Measurements from ENCODE around the gene DNHD1.

Gene DNHD1

GRCh38 chr11:6526411-6527135 is 29.5 kb downstream of the DNHD1 start:
- Histone ChIP-seq H3K4me3 (IDR thresholded peaks at IDR 0.05; ENCODE audit: insufficient read depth, low read depth, low read length) (no peak overlapping the region), H4K20me1 (ENCODE audit: insufficient read depth) (no peaks in the 10 kb centered on the region), H3K4me2 (peak overlapping the region; percentile 40; the same call in 1 of the 2 replicates), H3K4me1 (ENCODE audit: low read depth, poor library complexity, severe bottlenecking) (peaks cover 15% of the 10 kb centered on the region), H3K36me3 (ENCODE audit: insufficient read depth) (no peaks in the 10 kb centered on the region), H3K79me2 (ENCODE audit: insufficient read depth, low read depth) (no peaks in the 10 kb centered on the region), H3K9ac (no peak overlapping the region), H3K27ac (no peak overlapping the region), H2AFZ (ENCODE audit: low read depth) (no peak overlapping the region), H3K27me3 (ENCODE audit: insufficient read depth, low read depth) (peaks cover 40% of the 10 kb centered on the region; the same call in 1 of the 2 replicates)
- TF ChIP-seq CTCF (conservative IDR thresholded peaks at IDR 0.05; ENCODE audit: low read depth, low read length): no peak

GRCh38 chr11:6529266-6529665 is 32.2 kb downstream of the DNHD1 start:
- Histone ChIP-seq H4K20me1 (ENCODE audit: insufficient read depth) (no peaks in the 10 kb centered on the region), H3K27ac (no peak overlapping the region), H3K79me2 (ENCODE audit: insufficient read depth, low read depth) (no peaks in the 10 kb centered on the region), H3K36me3 (ENCODE audit: insufficient read depth) (no peaks in the 10 kb centered on the region), H3K27me3 (ENCODE audit: insufficient read depth, low read depth) (peaks cover 36% of the 10 kb centered on the region; the same call in 1 of the 2 replicates), H2AFZ (ENCODE audit: low read depth) (no peak overlapping the region), H3K4me3 (IDR thresholded peaks at IDR 0.05; ENCODE audit: insufficient read depth, low read depth, low read length) (no peak overlapping the region), H3K4me1 (ENCODE audit: low read depth, poor library complexity, severe bottlenecking) (peaks cover 15% of the 10 kb centered on the region), H3K9ac (no peak overlapping the region), H3K4me2 (no peak overlapping the region)
- no peak for TF ChIP-seq CTCF (conservative IDR thresholded peaks at IDR 0.05; ENCODE audit: low read depth, low read length)

GRCh38 chr11:6530848-6531247 is 33.8 kb downstream of the DNHD1 start:
- H3K4me2 ChIP-seq: no peak overlapping the region
- no peak overlapping the region for H3K4me3 ChIP-seq (IDR thresholded peaks at IDR 0.05; ENCODE audit: insufficient read depth, low read depth, low read length)
- H3K79me2 ChIP-seq (ENCODE audit: insufficient read depth, low read depth): no peaks in the 10 kb centered on the region
- no peaks in the 10 kb centered on the region for H4K20me1 ChIP-seq (ENCODE audit: insufficient read depth)
- H3K27me3 ChIP-seq (ENCODE audit: insufficient read depth, low read depth): peaks cover 21% of the 10 kb centered on the region; the same call in 1 of the 2 replicates
- no peak overlapping the region for H3K27ac ChIP-seq
- H3K9ac ChIP-seq: no peak overlapping the region
- no peak for TF ChIP-seq CTCF (conservative IDR thresholded peaks at IDR 0.05; ENCODE audit: low read depth, low read length)
- no peak overlapping the region for H2AFZ ChIP-seq (ENCODE audit: low read depth)
- peaks cover 13% of the 10 kb centered on the region for H3K4me1 ChIP-seq (ENCODE audit: low read depth, poor library complexity, severe bottlenecking)
- H3K36me3 ChIP-seq (ENCODE audit: insufficient read depth): no peaks in the 10 kb centered on the region

- no peaks in the 10 kb centered on the region for H3K36me3 ChIP-seq (ENCODE audit: insufficient read depth)
- H3K4me1 ChIP-seq (ENCODE audit: low read depth, poor library complexity, severe bottlenecking): peaks cover 9% of the 10 kb centered on the region
- H3K9ac ChIP-seq: no peak overlapping the region
- H3K27me3 ChIP-seq (ENCODE audit: insufficient read depth, low read depth): peaks cover 21% of the 10 kb centered on the region; the same call in 1 of the 2 replicates
- no peaks in the 10 kb centered on the region for H3K79me2 ChIP-seq (ENCODE audit: insufficient read depth, low read depth)
- H3K27ac ChIP-seq: no peak overlapping the region
- no peaks in the 10 kb centered on the region for H4K20me1 ChIP-seq (ENCODE audit: insufficient read depth)
- peak; percentile 86 for TF ChIP-seq CTCF (conservative IDR thresholded peaks at IDR 0.05; ENCODE audit: low read depth, low read length)
- no peak overlapping the region for H2AFZ ChIP-seq (ENCODE audit: low read depth)
- no peak overlapping the region for H3K4me3 ChIP-seq (IDR thresholded peaks at IDR 0.05; ENCODE audit: insufficient read depth, low read depth, low read length)
- H3K4me2 ChIP-seq: no peak overlapping the region
Measured at GRCh38 chr11:6531267-6531752, 34.2 kb downstream of the DNHD1 start.
